ENCODE results near the gene ATF6. TPM values are rescaled to one million over a fixed set of nuclear protein-coding genes. Genes with fewer than 3 reads are reported as not detected.
A peak's percentile ranks its signal among the peaks of the same experiment; 100 is the strongest.

The ATF6 gene
- total RNA-seq, 1 experiment from 2014 or later, result 16.4 TPM

DNA sequence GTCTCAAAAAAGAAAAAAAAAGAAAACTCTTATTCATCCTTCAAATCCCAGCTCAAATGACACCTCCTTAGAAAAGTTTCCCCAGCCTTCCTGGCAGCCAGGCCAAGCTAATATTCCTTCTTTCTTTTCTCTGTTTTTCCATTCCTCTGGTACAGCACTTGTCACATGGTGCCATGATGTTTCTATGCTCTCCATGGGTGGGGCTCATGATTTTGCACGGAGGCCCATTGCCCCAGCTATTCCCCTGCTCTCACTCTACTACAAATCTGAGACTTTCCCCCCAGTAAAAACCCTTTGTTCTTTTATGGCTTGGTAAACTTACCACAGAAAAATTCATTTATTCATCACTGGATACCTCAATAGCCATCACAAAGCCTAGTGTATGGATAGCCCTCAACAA lies 231.0 kb downstream of the ATF6 start:
- DNase-seq (ENCODE audit: low read depth, low spot score) (no peak), ATAC-seq (no peak)
- H3K36me3 ChIP-seq (ENCODE audit: control insufficient read depth, insufficient read depth, low read length), result no peaks in the 10 kb centered on the region
- ChIA-PET POLR2A (no interaction called here), CTCF (no interaction called here)
- H3K27ac ChIP-seq (ENCODE audit: low read length), result no peak overlapping the region
- H3K27me3 ChIP-seq (ENCODE audit: control insufficient read depth, insufficient read depth, low read length), result no peaks in the 10 kb centered on the region; the same call in 1 of the 2 replicates
- BruUV-seq (replicated peaks), result no TSS peak
- peaks cover 5% of the 10 kb centered on the region; the same call in 1 of the 2 replicates for H3K4me1 ChIP-seq (ENCODE audit: control insufficient read depth, insufficient read depth, low read length)
- intact Hi-C loops (cut with micrococcal nuclease; ENCODE audit: unreplicated experiment), result no loop called here
- H3K4me3 ChIP-seq (ENCODE audit: low read depth in 2 of 2, low read length in 2 of 2), result no peak overlapping the region
- H3K9me3 ChIP-seq (ENCODE audit: control insufficient read depth, insufficient read depth, low read depth, low read length), result no peaks in the 10 kb centered on the region
- in situ Hi-C loops (cut with HindIII; ENCODE audit: low pct_unique_long_range_greater_than_20kb, low sequenced_read_pairs), result no loop called here
- TF ChIP-seq, protein P1, sequence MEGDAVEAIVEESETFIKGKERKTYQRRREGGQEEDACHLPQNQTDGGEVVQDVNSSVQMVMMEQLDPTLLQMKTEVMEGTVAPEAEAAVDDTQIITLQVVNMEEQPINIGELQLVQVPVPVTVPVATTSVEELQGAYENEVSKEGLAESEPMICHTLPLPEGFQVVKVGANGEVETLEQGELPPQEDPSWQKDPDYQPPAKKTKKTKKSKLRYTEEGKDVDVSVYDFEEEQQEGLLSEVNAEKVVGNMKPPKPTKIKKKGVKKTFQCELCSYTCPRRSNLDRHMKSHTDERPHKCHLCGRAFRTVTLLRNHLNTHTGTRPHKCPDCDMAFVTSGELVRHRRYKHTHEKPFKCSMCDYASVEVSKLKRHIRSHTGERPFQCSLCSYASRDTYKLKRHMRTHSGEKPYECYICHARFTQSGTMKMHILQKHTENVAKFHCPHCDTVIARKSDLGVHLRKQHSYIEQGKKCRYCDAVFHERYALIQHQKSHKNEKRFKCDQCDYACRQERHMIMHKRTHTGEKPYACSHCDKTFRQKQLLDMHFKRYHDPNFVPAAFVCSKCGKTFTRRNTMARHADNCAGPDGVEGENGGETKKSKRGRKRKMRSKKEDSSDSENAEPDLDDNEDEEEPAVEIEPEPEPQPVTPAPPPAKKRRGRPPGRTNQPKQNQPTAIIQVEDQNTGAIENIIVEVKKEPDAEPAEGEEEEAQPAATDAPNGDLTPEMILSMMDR (IDR thresholded peaks at IDR 0.05), result no peak
- TF ChIP-seq TCF7L2 (IDR thresholded peaks at IDR 0.05; ENCODE audit: low read depth, low read length), result no peak
- no peak for TF ChIP-seq SIN3A (IDR thresholded peaks at IDR 0.05; ENCODE audit: borderline replicate concordance, insufficient read depth, low read depth, low read length)
- TF ChIP-seq, protein P2, sequence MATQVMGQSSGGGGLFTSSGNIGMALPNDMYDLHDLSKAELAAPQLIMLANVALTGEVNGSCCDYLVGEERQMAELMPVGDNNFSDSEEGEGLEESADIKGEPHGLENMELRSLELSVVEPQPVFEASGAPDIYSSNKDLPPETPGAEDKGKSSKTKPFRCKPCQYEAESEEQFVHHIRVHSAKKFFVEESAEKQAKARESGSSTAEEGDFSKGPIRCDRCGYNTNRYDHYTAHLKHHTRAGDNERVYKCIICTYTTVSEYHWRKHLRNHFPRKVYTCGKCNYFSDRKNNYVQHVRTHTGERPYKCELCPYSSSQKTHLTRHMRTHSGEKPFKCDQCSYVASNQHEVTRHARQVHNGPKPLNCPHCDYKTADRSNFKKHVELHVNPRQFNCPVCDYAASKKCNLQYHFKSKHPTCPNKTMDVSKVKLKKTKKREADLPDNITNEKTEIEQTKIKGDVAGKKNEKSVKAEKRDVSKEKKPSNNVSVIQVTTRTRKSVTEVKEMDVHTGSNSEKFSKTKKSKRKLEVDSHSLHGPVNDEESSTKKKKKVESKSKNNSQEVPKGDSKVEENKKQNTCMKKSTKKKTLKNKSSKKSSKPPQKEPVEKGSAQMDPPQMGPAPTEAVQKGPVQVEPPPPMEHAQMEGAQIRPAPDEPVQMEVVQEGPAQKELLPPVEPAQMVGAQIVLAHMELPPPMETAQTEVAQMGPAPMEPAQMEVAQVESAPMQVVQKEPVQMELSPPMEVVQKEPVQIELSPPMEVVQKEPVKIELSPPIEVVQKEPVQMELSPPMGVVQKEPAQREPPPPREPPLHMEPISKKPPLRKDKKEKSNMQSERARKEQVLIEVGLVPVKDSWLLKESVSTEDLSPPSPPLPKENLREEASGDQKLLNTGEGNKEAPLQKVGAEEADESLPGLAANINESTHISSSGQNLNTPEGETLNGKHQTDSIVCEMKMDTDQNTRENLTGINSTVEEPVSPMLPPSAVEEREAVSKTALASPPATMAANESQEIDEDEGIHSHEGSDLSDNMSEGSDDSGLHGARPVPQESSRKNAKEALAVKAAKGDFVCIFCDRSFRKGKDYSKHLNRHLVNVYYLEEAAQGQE (IDR thresholded peaks at IDR 0.05; ENCODE audit: insufficient read depth in 1 of 2, low read depth in 2 of 2, low read length in 1 of 2), result no peak
- TF ChIP-seq POLR2AphosphoS5 (IDR thresholded peaks at IDR 0.05; ENCODE audit: low read depth, low read length), result no peak

DNA sequence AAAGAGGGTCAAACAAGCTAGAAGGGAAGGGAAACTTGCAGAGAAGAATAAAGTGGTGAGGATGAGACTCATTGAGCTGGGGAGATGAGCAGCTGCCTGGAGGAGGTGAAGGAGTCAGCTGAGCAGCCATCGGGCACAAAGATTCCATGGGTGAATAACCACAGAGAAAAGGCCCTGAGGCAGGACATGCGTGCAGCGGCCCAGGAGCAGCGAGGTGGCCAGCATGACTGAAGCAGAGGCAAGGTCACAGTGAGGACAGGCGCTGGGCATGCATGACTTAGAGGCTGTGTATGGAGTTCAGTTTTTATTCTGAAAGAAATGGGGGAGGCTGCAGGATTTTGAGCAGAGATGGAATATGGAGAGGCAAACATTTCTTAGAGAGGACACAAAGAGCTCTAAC lies 232.7 kb downstream of the ATF6 start:
- TF ChIP-seq TCF7L2 (IDR thresholded peaks at IDR 0.05; ENCODE audit: low read depth, low read length) (no peak), POLR2AphosphoS5 (IDR thresholded peaks at IDR 0.05; ENCODE audit: low read depth, low read length) (no peak), SIN3A (IDR thresholded peaks at IDR 0.05; ENCODE audit: borderline replicate concordance, insufficient read depth, low read depth, low read length) (no peak)
- TF ChIP-seq, protein P2 (IDR thresholded peaks at IDR 0.05; ENCODE audit: insufficient read depth in 1 of 2, low read depth in 2 of 2, low read length in 1 of 2), result no peak
- TF ChIP-seq, protein P1 (IDR thresholded peaks at IDR 0.05), result no peak

More for the DNA sequence above, 232.7 kb downstream of the ATF6 start:
- no TSS peak for BruUV-seq (replicated peaks)
- Histone ChIP-seq H3K36me3 (ENCODE audit: control insufficient read depth, insufficient read depth, low read length) (no peaks in the 10 kb centered on the region), H3K4me1 (ENCODE audit: control insufficient read depth, insufficient read depth, low read length) (peaks cover 8% of the 10 kb centered on the region; the same call in 1 of the 2 replicates), H3K27ac (ENCODE audit: low read length) (no peak overlapping the region), H3K27me3 (ENCODE audit: control insufficient read depth, insufficient read depth, low read length) (no peaks in the 10 kb centered on the region; the same call in 1 of the 2 replicates), H3K4me3 (ENCODE audit: low read depth in 2 of 2, low read length in 2 of 2) (no peak overlapping the region), H3K9me3 (ENCODE audit: control insufficient read depth, insufficient read depth, low read depth, low read length) (no peaks in the 10 kb centered on the region)
- ATAC-seq (0 out of 2 replicates have a peak, but pooled peaks have one; percentile 39), DNase-seq (ENCODE audit: low read depth, low spot score) (no peak)
- in situ Hi-C loops (cut with HindIII; ENCODE audit: low pct_unique_long_range_greater_than_20kb, low sequenced_read_pairs) (no loop called here), intact Hi-C loops (cut with micrococcal nuclease; ENCODE audit: unreplicated experiment) (no loop called here)
- ChIA-PET POLR2A (no interaction called here), CTCF (no interaction called here)

All from Panc1 (cell line).